ENCODE results near the gene SYT11. TPM values are rescaled to one million over a fixed set of nuclear protein-coding genes. Genes with fewer than 3 reads are reported as not detected.

The SYT11 gene
- total RNA-seq, 1 donor from 2014 or later: 6.3 TPM

- no peaks in the 10 kb centered on the region for H3K27me3 ChIP-seq
- no peak overlapping the region for H3K9ac ChIP-seq
- no peaks in the 10 kb centered on the region for H3K9me3 ChIP-seq (ENCODE audit: low read depth)
- Mint-ChIP-seq H3K27ac (no peak overlapping the region), H3K9me3 (peaks cover 4% of the 10 kb centered on the region), H3K4me3 (no peak overlapping the region), H3K36me3 (peaks cover 36% of the 10 kb centered on the region), H3K27me3 (ENCODE audit: insufficient read depth, low read depth) (peaks cover 6% of the 10 kb centered on the region), H3K4me1 (peaks cover 23% of the 10 kb centered on the region)
- no peak overlapping the region for H3K4me2 ChIP-seq
- H3K36me3 ChIP-seq: no peaks in the 10 kb centered on the region
- no peaks in the 10 kb centered on the region for H3K4me1 ChIP-seq
- H3F3A ChIP-seq (ENCODE audit: low read depth): peaks cover 10% of the 10 kb centered on the region
- H4K20me1 ChIP-seq (ENCODE audit: low read depth): peaks cover 20% of the 10 kb centered on the region
- TF ChIP-seq CTCF (IDR thresholded peaks at IDR 0.05) (no peak), EZH2 (IDR thresholded peaks at IDR 0.05) (no peak), EZH2phosphoT487 (IDR thresholded peaks at IDR 0.05) (no peak)
- H2AFZ ChIP-seq (replicated peaks): no peak overlapping the region
- no peak for DNase-seq (ENCODE audit: low spot score)
- H3K79me2 ChIP-seq (ENCODE audit: low read depth): peaks cover 95% of the 10 kb centered on the region
- H3K27ac ChIP-seq: no peak overlapping the region
- H3K4me3 ChIP-seq: no peak overlapping the region
Measured at GRCh38 chr1:155840386-155840785, 19.0 kb upstream of the SYT11 start.

GRCh38 chr1:155844860-155845421 lies 14.4 kb upstream of the SYT11 start:
- H3K4me3 Mint-ChIP-seq: no peak overlapping the region
- H3K4me1 Mint-ChIP-seq: peaks cover 6% of the 10 kb centered on the region
- no peak for DNase-seq (ENCODE audit: low spot score)
- Histone ChIP-seq H3K27ac (no peak overlapping the region), H3F3A (ENCODE audit: low read depth) (no peaks in the 10 kb centered on the region), H3K36me3 (no peaks in the 10 kb centered on the region), H4K20me1 (ENCODE audit: low read depth) (peaks cover 20% of the 10 kb centered on the region), H3K27me3 (no peaks in the 10 kb centered on the region), H3K9ac (no peak overlapping the region), H3K9me3 (ENCODE audit: low read depth) (no peaks in the 10 kb centered on the region), H3K4me2 (no peak overlapping the region), H3K4me1 (no peaks in the 10 kb centered on the region), H3K79me2 (ENCODE audit: low read depth) (peaks cover 94% of the 10 kb centered on the region), H3K4me3 (no peak overlapping the region), H2AFZ (replicated peaks) (no peak overlapping the region)
- H3K27ac Mint-ChIP-seq: peak overlapping the region; percentile 16
- H3K9me3 Mint-ChIP-seq: no peaks in the 10 kb centered on the region
- TF ChIP-seq EZH2phosphoT487 (IDR thresholded peaks at IDR 0.05) (no peak), CTCF (IDR thresholded peaks at IDR 0.05) (no peak), EZH2 (IDR thresholded peaks at IDR 0.05) (no peak)
- peaks cover 42% of the 10 kb centered on the region for H3K36me3 Mint-ChIP-seq
- peaks cover 2% of the 10 kb centered on the region for H3K27me3 Mint-ChIP-seq (ENCODE audit: insufficient read depth, low read depth)

GRCh38 chr1:155847823-155848529 lies 11.4 kb upstream of the SYT11 start:
- peaks cover 49% of the 10 kb centered on the region for H3K36me3 Mint-ChIP-seq
- no peaks in the 10 kb centered on the region for H3K27me3 ChIP-seq
- no peaks in the 10 kb centered on the region for H3K4me1 ChIP-seq
- H3F3A ChIP-seq (ENCODE audit: low read depth): no peaks in the 10 kb centered on the region
- H3K27ac Mint-ChIP-seq: peak overlapping the region; percentile 74
- H3K9me3 ChIP-seq (ENCODE audit: low read depth): no peaks in the 10 kb centered on the region
- no peak overlapping the region for H3K4me3 Mint-ChIP-seq
- H3K27me3 Mint-ChIP-seq (ENCODE audit: insufficient read depth, low read depth): no peaks in the 10 kb centered on the region
- peaks cover 11% of the 10 kb centered on the region for H4K20me1 ChIP-seq (ENCODE audit: low read depth)
- peaks cover 12% of the 10 kb centered on the region for H3K4me1 Mint-ChIP-seq
- no peak for DNase-seq (ENCODE audit: low spot score)
- no peak overlapping the region for H3K4me3 ChIP-seq
- H3K9ac ChIP-seq: no peak overlapping the region
- no peak overlapping the region for H3K27ac ChIP-seq
- TF ChIP-seq EZH2phosphoT487 (IDR thresholded peaks at IDR 0.05): no peak
- TF ChIP-seq CTCF (IDR thresholded peaks at IDR 0.05): no peak
- TF ChIP-seq EZH2 (IDR thresholded peaks at IDR 0.05): no peak
- no peak overlapping the region for H2AFZ ChIP-seq (replicated peaks)
- peaks cover 99% of the 10 kb centered on the region for H3K79me2 ChIP-seq (ENCODE audit: low read depth)
- H3K36me3 ChIP-seq: no peaks in the 10 kb centered on the region
- H3K4me2 ChIP-seq: no peak overlapping the region
- no peaks in the 10 kb centered on the region for H3K9me3 Mint-ChIP-seq

All from neural progenitor cell (in vitro differentiated cells).